AG10803 (cell line): ENCODE measurements around the gene EPB41L4B.

Source experiments
- DNase-seq: peaks from one replicate; pipeline ENCODE4 v3.0.0; 2010; ENCODE audit warnings: low read depth
- H3K4me3 ChIP-seq: 2 replicates; pipeline ENCODE4 v1.5.1; 2011; ENCODE audit warnings: mild to moderate bottlenecking, low read length, control low read depth
- TF ChIP-seq, protein P1 (sequence below): conservative IDR thresholded peaks from 2 replicates; pipeline ENCODE4 v1.5.1; 2011; ENCODE audit warnings: mild to moderate bottlenecking, low read length, control low read depth, inconsistent platforms

Gene EPB41L4B

DNA sequence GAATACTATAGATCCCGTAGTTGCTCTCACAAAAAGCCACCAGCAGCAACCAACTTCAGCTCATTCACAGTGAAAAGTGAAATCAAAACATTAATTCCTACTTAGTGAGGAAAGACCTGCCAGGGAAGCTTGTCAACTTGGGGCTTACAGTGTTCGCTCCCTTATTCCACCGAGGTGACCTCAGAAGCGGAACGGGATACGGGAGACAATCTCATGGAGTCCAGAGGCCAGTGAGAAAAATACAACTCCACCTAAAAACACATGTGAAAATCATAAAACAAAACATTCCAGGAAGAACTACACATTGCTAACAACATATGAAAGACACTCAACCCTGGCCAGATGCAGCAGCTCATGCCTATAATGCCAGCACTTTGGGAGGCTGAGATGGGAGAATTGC lies 11.6 kb downstream of the EPB41L4B start:
- TF ChIP-seq, protein P1, sequence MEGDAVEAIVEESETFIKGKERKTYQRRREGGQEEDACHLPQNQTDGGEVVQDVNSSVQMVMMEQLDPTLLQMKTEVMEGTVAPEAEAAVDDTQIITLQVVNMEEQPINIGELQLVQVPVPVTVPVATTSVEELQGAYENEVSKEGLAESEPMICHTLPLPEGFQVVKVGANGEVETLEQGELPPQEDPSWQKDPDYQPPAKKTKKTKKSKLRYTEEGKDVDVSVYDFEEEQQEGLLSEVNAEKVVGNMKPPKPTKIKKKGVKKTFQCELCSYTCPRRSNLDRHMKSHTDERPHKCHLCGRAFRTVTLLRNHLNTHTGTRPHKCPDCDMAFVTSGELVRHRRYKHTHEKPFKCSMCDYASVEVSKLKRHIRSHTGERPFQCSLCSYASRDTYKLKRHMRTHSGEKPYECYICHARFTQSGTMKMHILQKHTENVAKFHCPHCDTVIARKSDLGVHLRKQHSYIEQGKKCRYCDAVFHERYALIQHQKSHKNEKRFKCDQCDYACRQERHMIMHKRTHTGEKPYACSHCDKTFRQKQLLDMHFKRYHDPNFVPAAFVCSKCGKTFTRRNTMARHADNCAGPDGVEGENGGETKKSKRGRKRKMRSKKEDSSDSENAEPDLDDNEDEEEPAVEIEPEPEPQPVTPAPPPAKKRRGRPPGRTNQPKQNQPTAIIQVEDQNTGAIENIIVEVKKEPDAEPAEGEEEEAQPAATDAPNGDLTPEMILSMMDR, result no peak
- no peak for DNase-seq
- no peak overlapping the region for H3K4me3 ChIP-seq

DNA sequence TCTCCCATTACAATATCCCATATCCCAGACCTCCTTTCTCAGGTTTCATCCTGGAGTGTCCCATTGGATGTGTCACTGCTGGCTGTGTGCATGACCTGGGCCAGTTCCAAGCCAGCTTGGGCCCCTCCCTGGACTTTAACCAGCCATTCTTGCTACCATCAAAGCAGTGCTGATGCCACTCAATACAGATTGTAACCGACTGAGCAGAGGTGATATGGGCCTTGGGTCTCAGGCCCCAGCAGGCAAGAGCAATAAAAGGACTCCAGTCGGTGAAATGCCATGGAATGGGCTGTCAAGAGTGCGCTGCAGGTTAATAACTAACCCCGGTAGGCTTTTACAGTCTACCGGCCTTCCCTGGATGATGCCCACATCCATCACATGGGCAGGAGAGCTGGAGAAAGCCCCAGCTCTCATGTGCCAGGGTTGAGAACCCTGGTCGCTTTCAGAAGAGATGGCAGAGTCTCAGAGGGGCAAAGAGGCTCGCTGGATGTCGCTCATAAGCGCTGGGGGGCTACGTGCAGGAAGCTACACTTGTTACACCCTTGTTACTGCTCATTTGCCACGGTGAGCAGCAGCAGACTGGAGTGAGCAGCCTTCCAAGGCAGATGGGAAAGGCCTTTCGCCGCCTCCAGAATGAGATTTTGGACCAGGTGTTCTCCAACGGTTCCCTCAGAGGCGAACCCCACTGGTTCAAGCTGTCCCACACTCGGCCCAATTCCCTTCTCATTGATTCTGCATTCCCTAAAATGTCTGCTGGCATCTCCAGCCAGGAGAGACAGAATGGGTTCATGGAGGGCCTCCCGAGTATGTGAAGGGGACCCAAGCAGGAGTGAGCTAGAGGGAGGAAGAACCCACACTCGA lies 13.2 kb downstream of the EPB41L4B start:
- TF ChIP-seq, protein P1, result no peak
- no peak overlapping the region for H3K4me3 ChIP-seq
- no peak for DNase-seq

DNA sequence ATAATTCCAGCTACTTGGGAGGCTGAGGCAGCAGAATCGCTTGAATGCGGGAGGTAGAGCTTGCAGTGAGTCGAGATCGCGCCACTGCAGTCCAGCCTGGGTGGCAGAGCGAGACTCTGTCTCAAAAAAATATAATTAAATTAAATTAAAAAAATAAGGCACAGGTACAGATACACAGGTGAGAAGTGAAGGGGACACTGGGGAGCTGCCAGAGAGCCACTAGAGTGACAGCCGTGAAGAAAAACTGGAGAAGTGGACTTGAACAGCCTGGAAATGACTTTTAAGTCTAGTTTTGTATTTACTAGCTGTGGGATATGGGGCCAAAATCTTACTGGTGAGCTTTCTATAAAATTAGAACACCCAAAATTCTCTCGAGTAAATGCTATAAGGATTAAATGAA lies 15.1 kb downstream of the EPB41L4B start:
- no peak overlapping the region for H3K4me3 ChIP-seq
- TF ChIP-seq, protein P1, result no peak
- DNase-seq, result no peak

DNA sequence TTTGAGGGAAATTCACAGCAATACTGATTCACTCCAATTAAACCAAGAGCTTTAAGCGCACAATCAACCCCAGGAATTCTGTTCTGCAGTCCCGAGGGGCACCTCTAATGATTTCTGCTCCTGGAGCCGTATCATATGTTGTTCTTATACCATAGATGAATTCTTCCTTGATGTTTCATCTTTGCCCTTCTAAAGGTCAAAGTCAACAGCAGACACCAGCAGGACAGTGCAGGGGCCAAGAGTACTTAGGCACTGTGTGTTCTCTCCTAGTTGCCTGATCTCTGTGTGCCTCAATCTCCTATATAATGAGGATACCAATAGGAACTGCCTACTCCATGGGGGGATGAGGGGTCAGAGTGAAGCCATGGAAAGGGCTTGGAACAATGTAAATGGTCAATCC lies 16.5 kb downstream of the EPB41L4B start:
- DNase-seq, result no peak
- no peak overlapping the region for H3K4me3 ChIP-seq
- TF ChIP-seq, protein P1, result no peak

DNA sequence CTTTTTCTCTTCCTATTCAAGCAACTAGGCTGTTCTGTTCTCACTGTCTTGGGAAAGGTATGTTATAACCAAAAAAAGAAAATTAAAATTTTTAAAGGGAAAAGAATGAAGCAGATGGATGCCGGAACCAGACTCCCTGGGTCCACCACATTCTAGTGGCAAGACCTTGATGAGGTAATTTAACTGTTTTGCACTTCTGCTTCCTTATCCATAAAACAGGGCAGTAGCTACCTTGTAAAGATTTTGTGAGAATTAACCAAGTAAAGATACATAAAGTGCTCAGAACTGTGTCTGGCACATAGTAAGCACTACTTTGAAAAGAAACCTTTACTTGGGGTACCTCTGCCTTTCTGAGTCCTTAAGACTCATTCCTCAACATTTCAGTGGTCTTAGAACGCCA lies 17.0 kb downstream of the EPB41L4B start:
- no peak overlapping the region for H3K4me3 ChIP-seq
- TF ChIP-seq, protein P1, result no peak
- DNase-seq, result no peak

DNA sequence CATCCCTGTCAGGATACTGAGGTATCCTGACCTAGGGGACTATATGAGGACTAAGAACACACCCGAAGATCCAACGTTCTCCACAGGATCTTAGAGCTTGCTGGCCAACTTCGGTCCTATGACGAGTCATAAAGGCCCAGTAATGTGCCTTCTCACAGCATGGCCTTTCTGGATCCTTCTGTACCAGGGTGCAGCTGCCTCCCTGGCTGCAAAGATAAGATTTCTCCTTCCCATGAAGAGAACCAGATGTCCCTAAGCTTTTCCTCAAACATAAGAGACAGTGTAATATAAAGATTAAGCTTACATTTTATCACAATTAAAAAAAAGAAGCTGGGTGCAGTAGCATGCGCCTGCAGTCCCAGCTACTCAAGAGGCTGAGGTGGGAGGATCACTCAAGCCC lies 18.3 kb downstream of the EPB41L4B start:
- TF ChIP-seq, protein P1, result no peak
- H3K4me3 ChIP-seq, result no peak overlapping the region
- DNase-seq, result no peak

DNA sequence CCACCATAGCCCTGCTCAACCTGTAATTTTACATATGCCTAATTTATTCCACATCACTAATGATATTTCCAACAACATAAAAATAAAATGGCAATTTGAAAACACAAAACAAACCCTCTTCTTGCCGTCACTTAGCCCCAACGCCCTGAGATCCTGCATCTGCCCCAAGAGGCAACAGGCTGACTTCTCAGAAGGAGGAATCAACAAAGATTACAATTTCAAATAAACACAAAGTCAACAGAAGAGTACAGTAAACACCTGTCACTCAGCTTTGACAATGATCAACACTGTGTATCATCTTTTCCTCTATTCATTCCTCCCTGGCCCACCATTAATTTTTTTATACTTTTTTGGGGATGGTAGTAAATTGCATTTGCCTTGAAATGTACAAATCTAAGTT lies 19.8 kb downstream of the EPB41L4B start:
- H3K4me3 ChIP-seq, result no peak overlapping the region
- TF ChIP-seq, protein P1, result no peak
- no peak for DNase-seq
